Keratinocyte (primary cell): ENCODE results near the gene ATP5F1B. TPM values are rescaled to one million over a fixed set of nuclear protein-coding genes. Genes with fewer than 3 reads are reported as not detected.

Experiments
- DNase-seq: peaks from one replicate; pipeline ENCODE4 v3.0.0-alpha.2; 2011; ENCODE audit warnings: low read depth, missing footprints, low spot score
- FAIRE-seq: peaks from 2 replicates; lab custom pipeline; 2011; peaks lifted over from hg19 to GRCh38; lab: Jason Lieb, UNC
- H2AFZ ChIP-seq: 2 replicates; pipeline ENCODE4 v1.6.0; 2012; ENCODE audit warnings: low read length, control low read depth, inconsistent platforms; ENCODE audit not compliant: control insufficient read depth
- H3K27ac ChIP-seq: 2 replicates; pipeline ENCODE4 v1.5.1; 2011; ENCODE audit warnings: low read length; ENCODE audit not compliant: control insufficient read depth, insufficient read depth
- H3K27me3 ChIP-seq: 3 replicates; pipeline ENCODE4 v1.6.0; 2011; ENCODE audit warnings: low read length; ENCODE audit not compliant: control insufficient read depth, insufficient read depth; ENCODE audit errors: extremely low read depth
- H3K36me3 ChIP-seq, 2 experiments: 2 replicates in 1 of 2; 3 replicates in 1 of 2; pipeline ENCODE4 v1.5.1; 2011; ENCODE audit warnings: low read length in 2 of 2, mild to moderate bottlenecking in 1 of 2; ENCODE audit not compliant: control insufficient read depth in 2 of 2, insufficient read depth in 2 of 2; ENCODE audit errors: extremely low read depth in 1 of 2
- H3K4me1 ChIP-seq: 3 replicates; pipeline ENCODE4 v1.5.1; 2011; ENCODE audit warnings: low read length; ENCODE audit not compliant: control insufficient read depth, insufficient read depth; ENCODE audit errors: extremely low read depth
- H3K4me2 ChIP-seq: 3 replicates; pipeline ENCODE4 v1.6.0; 2011; ENCODE audit warnings: low read depth, low read length; ENCODE audit not compliant: control insufficient read depth, insufficient read depth; ENCODE audit errors: extremely low read depth
- H3K4me3 ChIP-seq, 3 experiments: fragments of 200-600 bp in 1 of 3; sonication (generic) in 1 of 3; 2 replicates in 2 of 3; 3 replicates in 1 of 3; pipeline ENCODE4 v1.5.1; 2011 to 2016; ENCODE audit warnings: low read length in 3 of 3, mild to moderate bottlenecking in 3 of 3, control low read depth in 2 of 3, inconsistent platforms in 1 of 3, low read depth in 1 of 3, mixed read lengths in 1 of 3, mixed run types in 1 of 3, moderate library complexity in 1 of 3; ENCODE audit not compliant: control insufficient read depth in 2 of 3, insufficient read depth in 2 of 3; ENCODE audit errors: extremely low read depth in 1 of 3
- H3K79me2 ChIP-seq: 2 replicates; pipeline ENCODE4 v1.6.0; 2012; ENCODE audit warnings: low read length; ENCODE audit not compliant: control insufficient read depth, insufficient read depth
- H3K9ac ChIP-seq: 3 replicates; pipeline ENCODE4 v1.6.0; 2011; ENCODE audit warnings: low read length; ENCODE audit not compliant: control insufficient read depth, insufficient read depth; ENCODE audit errors: extremely low read depth
- H3K9me1 ChIP-seq: 3 replicates; pipeline ENCODE4 v1.6.0; 2011; ENCODE audit warnings: low read length; ENCODE audit not compliant: control insufficient read depth, insufficient read depth; ENCODE audit errors: extremely low read depth
- H3K9me3 ChIP-seq: 2 replicates; pipeline ENCODE4 v1.5.1; 2012; ENCODE audit warnings: low read depth, low read length; ENCODE audit not compliant: control insufficient read depth
- H4K20me1 ChIP-seq: 3 replicates; pipeline ENCODE4 v1.6.0; 2011; ENCODE audit warnings: low read length; ENCODE audit not compliant: control insufficient read depth, insufficient read depth; ENCODE audit errors: extremely low read depth
- CTCF ChIP-seq, 3 experiments: IDR thresholded peaks in 1 of 3; conservative IDR thresholded peaks in 1 of 3; optimal IDR thresholded peaks in 1 of 3; 2 replicates in 2 of 3; 3 replicates in 1 of 3; pipeline versions ENCODE3 to v1.5.1; 2011; ENCODE audit warnings: low read length in 3 of 3, mild to moderate bottlenecking in 3 of 3, moderate library complexity in 2 of 3, control low read depth in 1 of 3, inconsistent platforms in 1 of 3; ENCODE audit not compliant: insufficient read depth in 2 of 3; ENCODE audit errors: extremely low read depth in 1 of 3
- EZH2 ChIP-seq: IDR thresholded peaks from one replicate; pipeline ENCODE4 v1.6.1; 2012; ENCODE audit warnings: inconsistent platforms, mild to moderate bottlenecking, low read length, moderate library complexity
- dilution Hi-C: fragments of 300-500 bp; cut with MboI; formaldehyde crosslinking; loops from one replicate; pipeline ENCODE4 v1.7.0; 2020; ENCODE audit warnings: low sequenced_read_pairs; ENCODE audit not compliant: extremely low pct_ligation_motif_present
- polyA plus RNA-seq, 5 experiments: library from polyadenylated mRNA; depleted of rRNA in 3 of 5; stranded (reverse) in 3 of 5; stranded (forward) in 1 of 5; unstranded in 1 of 5; fragments of >200 nt; gene quantifications; 1 replicate in 1 of 5; 2 replicates in 3 of 5; 3 replicates in 1 of 5; pipeline versions ENCODE4 v1.2.1 to v1.2.3, GENCODE V29; 2011 to 2012; ENCODE audit warnings: missing spikeins in 2 of 5, low read depth in 1 of 5, low replicate concordance in 1 of 5

ATP5F1B gene
- polyA plus RNA-seq, 1 donor (not counting 4 experiments of a cell fraction or from before 2014, with no cell fraction given): 1,488 TPM

- Histone ChIP-seq H3K79me2 (peaks cover 97% of the 10 kb centered on the region), H3K9me3 (no peaks in the 10 kb centered on the region), H3K36me3 (peaks cover 4 to 12% of the 10 kb centered on the region in 2 experiments), H3K27ac (no peak overlapping the region), H3K9me1 (no peaks in the 10 kb centered on the region), H4K20me1 (peaks cover 30% of the 10 kb centered on the region), H3K27me3 (no peaks in the 10 kb centered on the region), H2AFZ (no peak overlapping the region), H3K4me2 (no peak overlapping the region), H3K9ac (no peak overlapping the region), H3K4me1 (no peaks in the 10 kb centered on the region), H3K4me3 (no peak overlapping the region)
- no peak for TF ChIP-seq CTCF (optimal IDR thresholded peaks at IDR 0.05 in 1 of 3, IDR thresholded peaks at IDR 0.05 in 1 of 3, conservative IDR thresholded peaks at IDR 0.05 in 1 of 3; ENCODE audit: extremely low read depth in 1 of 3, insufficient read depth in 2 of 3, low read length in 3 of 3)
- TF ChIP-seq EZH2: no peak
- FAIRE-seq (no peak), DNase-seq (no peak)
- dilution Hi-C loops: no loop called here
Observed at GRCh38 chr12:56676851-56677580, 31.2 kb upstream of the ATP5F1B start.

- peaks cover 75% of the 10 kb centered on the region for H3K79me2 ChIP-seq
- no peak overlapping the region for H3K4me2 ChIP-seq
- no peak overlapping the region for H3K27ac ChIP-seq
- H3K4me1 ChIP-seq: peaks cover 6% of the 10 kb centered on the region
- no peaks in the 10 kb centered on the region for H3K27me3 ChIP-seq
- H3K9me1 ChIP-seq: no peaks in the 10 kb centered on the region
- FAIRE-seq (no peak), DNase-seq (no peak)
- H4K20me1 ChIP-seq: peaks cover 9% of the 10 kb centered on the region
- H3K36me3 ChIP-seq: peaks cover 23 to 31% of the 10 kb centered on the region in 2 experiments
- H3K4me3 ChIP-seq: no peak overlapping the region
- dilution Hi-C loops: no loop called here
- H3K9me3 ChIP-seq: no peaks in the 10 kb centered on the region
- no peak overlapping the region for H2AFZ ChIP-seq
- TF ChIP-seq EZH2 (no peak), CTCF (optimal IDR thresholded peaks at IDR 0.05 in 1 of 3, IDR thresholded peaks at IDR 0.05 in 1 of 3, conservative IDR thresholded peaks at IDR 0.05 in 1 of 3; ENCODE audit: extremely low read depth in 1 of 3, insufficient read depth in 2 of 3, low read length in 3 of 3) (no peak)
- H3K9ac ChIP-seq: no peak overlapping the region
Observed at GRCh38 chr12:56671608-56672007, 25.8 kb upstream of the ATP5F1B start.
